Measurements from ENCODE around the gene NUDT21. TPM values are rescaled to one million over a fixed set of nuclear protein-coding genes. Genes with fewer than 3 reads are reported as not detected.

The NUDT21 gene
- total RNA-seq, 3 donors from 2014 or later = 234 to 247 (median 245) TPM

GRCh38 chr16:56438038-56438437 is 13.1 kb downstream of the NUDT21 start:
- Mint-ChIP-seq H3K9me3 (no peaks in the 10 kb centered on the region), H3K36me3 (ENCODE audit: insufficient read depth) (peaks cover 39% of the 10 kb centered on the region), H3K27me3 (ENCODE audit: low read depth) (no peaks in the 10 kb centered on the region), H3K4me3 (no peak overlapping the region), H3K4me1 (ENCODE audit: low read depth) (peaks cover 2% of the 10 kb centered on the region)
- DNase-seq = no peak
- no peak for ATAC-seq

GRCh38 chr16:56436258-56436657 is 14.9 kb downstream of the NUDT21 start:
- H3K4me3 Mint-ChIP-seq = no peak overlapping the region
- H3K27me3 Mint-ChIP-seq (ENCODE audit: low read depth) = no peaks in the 10 kb centered on the region

DNA sequence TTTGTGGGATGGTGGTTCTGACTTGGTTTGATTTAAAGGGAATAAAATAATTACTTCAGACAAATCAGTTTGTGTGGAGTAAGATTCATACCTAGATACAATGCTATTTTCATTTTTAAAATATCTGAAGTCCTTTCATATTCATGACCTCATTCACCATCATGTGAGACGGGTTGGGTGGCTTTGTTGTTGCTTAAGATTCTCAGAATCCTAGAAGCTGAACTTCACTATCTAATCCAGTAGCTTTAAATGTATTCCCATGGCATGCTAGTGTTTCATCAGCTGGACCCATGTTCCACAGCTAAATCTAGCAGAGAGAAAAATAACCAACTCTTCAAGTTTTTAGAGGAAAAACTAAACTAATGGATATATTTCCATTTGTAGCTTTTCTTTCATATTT is 23.0 kb downstream of the NUDT21 start:
- Mint-ChIP-seq H3K4me1 (ENCODE audit: low read depth) (peaks cover 18% of the 10 kb centered on the region), H3K27me3 (ENCODE audit: low read depth) (no peaks in the 10 kb centered on the region), H3K36me3 (ENCODE audit: insufficient read depth) (peaks cover 11% of the 10 kb centered on the region), H3K4me3 (no peak overlapping the region), H3K9me3 (no peaks in the 10 kb centered on the region)
- ATAC-seq (no peak), DNase-seq (no peak)

More at GRCh38 chr16:56436258-56436657, 14.9 kb downstream of the NUDT21 start:
- Mint-ChIP-seq H3K9me3 (no peaks in the 10 kb centered on the region), H3K4me1 (ENCODE audit: low read depth) (no peaks in the 10 kb centered on the region), H3K36me3 (ENCODE audit: insufficient read depth) (peaks cover 28% of the 10 kb centered on the region)
- DNase-seq (no peak), ATAC-seq (no peak)

- peaks cover 8% of the 10 kb centered on the region for H3K36me3 Mint-ChIP-seq (ENCODE audit: insufficient read depth)
- DNase-seq = no peak
- H3K9me3 Mint-ChIP-seq = no peaks in the 10 kb centered on the region
- no peak for ATAC-seq
- H3K27me3 Mint-ChIP-seq (ENCODE audit: low read depth) = no peaks in the 10 kb centered on the region
- peak overlapping the region; percentile 76 for H3K4me3 Mint-ChIP-seq
- peaks cover 33% of the 10 kb centered on the region for H3K4me1 Mint-ChIP-seq (ENCODE audit: low read depth)
These were observed 24.5 kb downstream of the NUDT21 start for GRCh38 chr16:56426585-56426984.

DNA sequence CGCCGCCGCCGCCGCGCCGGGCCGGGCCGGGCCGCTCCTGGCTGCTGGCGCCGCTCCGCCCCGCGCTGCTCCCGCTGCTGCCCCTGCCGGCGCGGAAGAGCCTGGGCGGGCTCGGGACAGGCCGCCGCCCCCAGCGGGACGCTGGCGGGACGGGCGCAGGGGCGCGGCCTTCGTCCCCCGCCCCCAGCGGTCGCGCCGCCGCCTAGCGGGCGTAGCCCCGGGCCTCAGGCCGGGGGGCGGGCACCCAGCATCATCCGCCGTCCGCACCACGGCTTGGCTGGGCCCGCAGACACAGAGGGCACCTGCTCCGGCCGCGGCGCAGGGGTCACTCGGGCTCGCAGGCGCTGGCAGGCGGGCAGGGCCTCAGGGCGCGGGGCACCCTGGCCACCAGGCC is 25.7 kb downstream of the NUDT21 start, which contains the start of gene AMFR:
TSS of gene AMFR (minus strand) at position 107 of the 394 bp plus-strand sequence. CDS start 218 bp downstream, outside the sequence.
- H3K9me3 Mint-ChIP-seq = no peaks in the 10 kb centered on the region
- H3K27me3 Mint-ChIP-seq (ENCODE audit: low read depth) = no peaks in the 10 kb centered on the region
- H3K4me1 Mint-ChIP-seq (ENCODE audit: low read depth) = peaks cover 39% of the 10 kb centered on the region
- peak; percentile 48 for DNase-seq
- H3K36me3 Mint-ChIP-seq (ENCODE audit: insufficient read depth) = peaks cover 2% of the 10 kb centered on the region
- H3K4me3 Mint-ChIP-seq = peak within 1 kb of the TSS; percentile 97
- ATAC-seq = peak; percentile 97 to 98

DNA sequence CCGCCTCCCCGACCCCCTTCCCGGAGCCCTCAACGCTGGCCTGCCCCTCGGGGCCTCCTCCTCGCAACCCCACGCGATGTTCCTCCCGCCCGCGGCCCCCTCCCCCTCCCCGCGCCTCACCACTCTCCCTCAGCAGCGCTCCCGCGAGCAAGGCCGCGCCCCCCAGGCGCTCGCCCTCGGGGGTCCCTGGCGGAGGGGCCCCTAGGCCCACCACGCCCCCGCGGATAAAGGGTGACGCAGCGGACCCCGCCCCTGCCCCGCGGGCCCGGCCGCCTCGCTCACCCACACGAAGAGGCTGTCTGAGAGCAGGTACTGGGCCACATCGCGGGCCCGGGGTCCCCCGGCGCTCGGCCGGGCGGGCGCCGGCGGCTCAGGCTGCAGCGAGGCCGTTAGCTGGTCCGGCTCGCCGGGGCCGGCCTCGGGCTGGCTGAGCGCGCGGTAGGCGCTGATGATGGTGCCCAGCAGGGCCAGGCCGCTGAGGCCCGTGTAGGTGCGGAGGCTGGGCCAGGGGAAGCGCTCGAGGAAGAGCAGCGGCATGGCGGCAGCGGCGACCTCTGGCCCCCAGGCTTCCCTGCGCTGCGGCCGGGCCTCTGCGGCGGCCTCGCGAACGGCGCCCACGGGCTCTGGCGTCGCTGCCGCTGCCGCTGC is 26.2 kb downstream of the NUDT21 start:
- H3K4me3 Mint-ChIP-seq = peak overlapping the region; percentile 97
- ATAC-seq = peak; percentile 59 to 60
- peaks cover 1% of the 10 kb centered on the region for H3K36me3 Mint-ChIP-seq (ENCODE audit: insufficient read depth)
- peak; percentile 37 for DNase-seq
- no peaks in the 10 kb centered on the region for H3K27me3 Mint-ChIP-seq (ENCODE audit: low read depth)
- H3K9me3 Mint-ChIP-seq = no peaks in the 10 kb centered on the region
- peaks cover 44% of the 10 kb centered on the region for H3K4me1 Mint-ChIP-seq (ENCODE audit: low read depth)

DNA sequence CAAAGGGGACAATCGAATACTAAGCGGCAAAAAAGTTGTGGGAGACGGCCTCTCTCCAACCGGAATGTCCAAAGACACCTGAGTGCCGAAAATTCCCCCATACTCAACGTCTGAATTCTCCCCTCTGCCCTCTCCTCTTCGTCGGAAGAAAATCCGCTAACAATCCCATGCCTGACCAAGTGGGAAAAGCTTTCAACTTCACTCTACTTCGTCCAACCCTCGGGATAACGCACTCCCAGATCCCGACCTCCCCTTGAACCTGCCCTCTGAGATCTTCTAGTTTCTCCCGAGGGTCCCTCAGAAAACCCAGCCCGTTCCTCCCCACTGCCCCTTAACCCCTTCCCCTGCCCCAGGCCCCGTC is 26.7 kb downstream of the NUDT21 start:
- peak overlapping the region; percentile 97 for H3K4me3 Mint-ChIP-seq
- H3K4me1 Mint-ChIP-seq (ENCODE audit: low read depth) = peaks cover 44% of the 10 kb centered on the region
- ATAC-seq = no peak
- H3K9me3 Mint-ChIP-seq = no peaks in the 10 kb centered on the region
- DNase-seq = no peak
- H3K36me3 Mint-ChIP-seq (ENCODE audit: insufficient read depth) = peaks cover 1% of the 10 kb centered on the region
- H3K27me3 Mint-ChIP-seq (ENCODE audit: low read depth) = no peaks in the 10 kb centered on the region

- no peaks in the 10 kb centered on the region for H3K27me3 Mint-ChIP-seq (ENCODE audit: low read depth)
- ATAC-seq = no peak
- no peaks in the 10 kb centered on the region for H3K9me3 Mint-ChIP-seq
These were observed 27.3 kb downstream of the NUDT21 start for GRCh38 chr16:56423584-56424403.

DNA sequence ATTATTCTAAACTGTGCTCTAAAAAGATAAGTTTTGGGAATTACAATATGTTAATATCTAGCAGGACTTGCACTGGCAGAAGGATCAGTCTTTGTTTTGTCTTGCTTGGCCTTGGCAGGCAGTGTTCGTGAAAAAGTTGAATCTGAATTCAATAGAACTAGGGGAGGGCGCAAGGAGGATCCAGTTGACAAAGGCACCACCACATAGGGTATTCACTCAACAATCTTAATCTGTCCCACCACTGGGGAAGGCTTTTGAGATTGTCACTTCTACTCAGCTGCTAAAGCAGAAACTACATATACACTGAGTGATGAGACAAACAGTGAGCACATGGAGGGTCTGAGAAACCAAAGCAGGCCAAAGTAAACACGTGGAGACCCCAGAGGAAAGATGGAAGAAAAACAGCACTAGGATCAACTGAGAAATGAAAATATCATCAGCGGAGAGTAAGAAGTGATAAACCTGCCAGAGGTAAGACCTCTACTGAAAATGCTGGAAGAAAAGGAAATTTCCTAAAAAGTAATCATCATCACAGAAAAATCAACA is 28.2 kb downstream of the NUDT21 start:
- H3K4me3 Mint-ChIP-seq = peak overlapping the region; percentile 97
- DNase-seq = no peak
- H3K36me3 Mint-ChIP-seq (ENCODE audit: insufficient read depth) = no peaks in the 10 kb centered on the region
- peaks cover 46% of the 10 kb centered on the region for H3K4me1 Mint-ChIP-seq (ENCODE audit: low read depth)
- no peaks in the 10 kb centered on the region for H3K27me3 Mint-ChIP-seq (ENCODE audit: low read depth)
- ATAC-seq = no peak
- H3K9me3 Mint-ChIP-seq = no peaks in the 10 kb centered on the region

More at GRCh38 chr16:56423584-56424403, 27.3 kb downstream of the NUDT21 start:
- peak overlapping the region; percentile 97 for H3K4me3 Mint-ChIP-seq
- H3K36me3 Mint-ChIP-seq (ENCODE audit: insufficient read depth) = no peaks in the 10 kb centered on the region
- DNase-seq = no peak
- H3K4me1 Mint-ChIP-seq (ENCODE audit: low read depth) = peaks cover 44% of the 10 kb centered on the region

DNA sequence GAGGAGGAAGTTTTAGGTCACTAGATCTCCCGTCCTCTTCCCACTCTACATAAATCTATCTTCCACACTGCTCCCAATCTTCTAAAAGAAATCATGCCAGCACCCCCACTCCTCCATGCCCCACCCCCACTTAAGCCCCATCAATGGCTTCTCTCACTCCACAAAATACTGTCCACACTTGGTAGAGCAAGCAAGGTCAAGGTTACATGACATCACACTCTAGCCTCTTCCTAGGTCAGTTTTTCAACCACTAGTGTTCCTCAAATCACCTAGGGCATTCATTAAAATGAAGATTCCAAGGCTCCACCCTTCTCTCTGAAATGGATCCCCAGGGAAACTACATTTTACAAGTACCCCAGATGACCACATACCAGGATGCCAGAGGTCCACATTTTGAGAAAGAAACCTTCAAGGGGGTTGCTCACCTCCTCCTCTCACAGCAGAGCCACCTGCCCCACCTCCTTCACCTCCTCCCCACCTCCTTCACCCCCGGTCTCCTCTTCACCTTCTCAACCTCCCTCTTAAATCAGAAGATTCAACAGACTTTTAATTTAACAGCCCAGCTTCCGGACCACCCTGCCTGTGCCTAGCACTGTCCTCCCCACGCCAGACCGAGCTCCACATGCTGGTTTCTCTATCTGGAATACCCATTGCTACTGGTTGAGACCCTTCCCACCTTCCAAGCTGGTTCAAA is 29.0 kb downstream of the NUDT21 start:
- H3K9me3 Mint-ChIP-seq = no peaks in the 10 kb centered on the region
- H3K27me3 Mint-ChIP-seq (ENCODE audit: low read depth) = no peaks in the 10 kb centered on the region
- no peak overlapping the region for H3K4me3 Mint-ChIP-seq
- no peak for DNase-seq
- no peak for ATAC-seq
- peaks cover 46% of the 10 kb centered on the region for H3K4me1 Mint-ChIP-seq (ENCODE audit: low read depth)
- no peaks in the 10 kb centered on the region for H3K36me3 Mint-ChIP-seq (ENCODE audit: insufficient read depth)

GRCh38 chr16:56421313-56421712 is 29.8 kb downstream of the NUDT21 start:
- Mint-ChIP-seq H3K9me3 (no peaks in the 10 kb centered on the region), H3K4me1 (ENCODE audit: low read depth) (peaks cover 46% of the 10 kb centered on the region), H3K27me3 (ENCODE audit: low read depth) (no peaks in the 10 kb centered on the region), H3K36me3 (ENCODE audit: insufficient read depth) (no peaks in the 10 kb centered on the region), H3K4me3 (no peak overlapping the region)
- DNase-seq (no peak), ATAC-seq (no peak)

- no peaks in the 10 kb centered on the region for H3K9me3 Mint-ChIP-seq
- ATAC-seq = no peak
- no peak overlapping the region for H3K4me3 Mint-ChIP-seq
- no peak for DNase-seq
- no peaks in the 10 kb centered on the region for H3K27me3 Mint-ChIP-seq (ENCODE audit: low read depth)
- H3K36me3 Mint-ChIP-seq (ENCODE audit: insufficient read depth) = no peaks in the 10 kb centered on the region
- H3K4me1 Mint-ChIP-seq (ENCODE audit: low read depth) = peaks cover 46% of the 10 kb centered on the region
These were observed 30.5 kb downstream of the NUDT21 start for GRCh38 chr16:56420613-56421012.

DNA sequence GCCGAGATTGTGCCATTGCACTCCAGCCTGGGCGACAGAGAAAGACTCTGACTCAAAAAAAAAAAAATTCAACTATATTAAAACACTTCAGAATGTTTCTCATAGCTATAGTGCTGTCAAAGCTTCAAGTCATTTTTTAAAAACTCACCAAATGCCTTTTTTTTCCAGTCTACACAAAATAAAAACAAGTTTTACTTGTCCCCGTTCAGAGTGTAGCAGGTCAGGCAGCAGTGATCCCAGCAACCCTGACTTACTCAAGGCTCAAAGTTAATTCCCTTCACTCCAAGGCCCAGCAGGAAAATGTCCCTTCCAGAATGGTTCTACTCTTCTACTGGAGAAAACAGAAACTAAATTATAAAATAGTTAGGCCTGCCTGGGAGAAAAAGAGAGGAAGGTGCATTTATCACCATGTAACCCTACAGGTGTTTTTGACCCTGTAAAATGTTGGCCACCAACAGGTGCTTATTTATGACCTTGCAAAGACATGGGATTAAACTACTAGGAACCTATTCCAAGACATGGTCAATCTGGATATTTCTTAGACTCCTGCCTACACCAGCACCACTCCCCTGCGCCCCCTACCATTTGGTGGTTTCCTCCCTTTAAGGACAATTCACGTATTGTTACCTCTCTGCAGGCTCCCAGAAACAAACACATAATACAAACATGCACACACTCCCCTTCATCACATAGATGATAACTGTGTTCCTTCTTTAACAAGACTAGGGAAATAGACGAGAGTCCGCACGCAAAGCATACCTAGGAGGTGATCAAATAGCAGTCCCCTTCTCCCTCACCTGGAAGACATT is 31.2 kb downstream of the NUDT21 start:
- ATAC-seq = no peak
- Mint-ChIP-seq H3K4me1 (ENCODE audit: low read depth) (peaks cover 51% of the 10 kb centered on the region), H3K27me3 (ENCODE audit: low read depth) (no peaks in the 10 kb centered on the region), H3K4me3 (peak overlapping the region; percentile 1), H3K9me3 (no peaks in the 10 kb centered on the region), H3K36me3 (ENCODE audit: insufficient read depth) (no peaks in the 10 kb centered on the region)
- no peak for DNase-seq
